ENCODE results near the gene DGUOK. TPM values are rescaled to one million over a fixed set of nuclear protein-coding genes. Genes with fewer than 3 reads are reported as not detected.
A peak's percentile ranks its signal among the peaks of the same experiment; 100 is the strongest.
"Not testable (repeated sequence)": the region's sequence is repeated elsewhere in the genome, so short reads cannot be mapped to it uniquely, and the experiment has no call there.

Gene DGUOK
- 138 TPM for polyA plus RNA-seq (2013, experiment 1 of 2)
- polyA plus RNA-seq (2013, experiment 2 of 2) = 116 TPM

GRCh38 chr2:73926493-73927327 lies at the start of gene DGUOK:
Gene DGUOK (plus strand): TSS chr2:73926880. CDS start chr2:73926911, 31 bp downstream.
- peaks cover 23% of the 10 kb centered on the region for H3K36me3 ChIP-seq (ENCODE audit: control insufficient read depth, insufficient read depth, low read length)
- 0% methylated on average over 44 to 46 of the region's 50 CpGs for WGBS, 2 experiments (ENCODE audit: insufficient coverage in 2 of 2)
- peaks cover 16% of the 10 kb centered on the region for H3K4me1 ChIP-seq (ENCODE audit: control insufficient read depth, insufficient read depth, low read length, poor library complexity, severe bottlenecking)
- H3K9me3 ChIP-seq (ENCODE audit: control insufficient read depth, low read length) = peaks cover 4% of the 10 kb centered on the region
- peak within 1 kb of the TSS; percentile 86 for H3K4me3 ChIP-seq (ENCODE audit: extremely low read depth, insufficient read depth, low read length, poor library complexity, severe bottlenecking)
- peak within 1 kb of the TSS; percentile 97 for H3K27ac ChIP-seq (ENCODE audit: low read depth, low read length, severe bottlenecking)

- Histone ChIP-seq H3K36me3 (ENCODE audit: control insufficient read depth, insufficient read depth, low read length) (no peaks in the 10 kb centered on the region), H3K27ac (ENCODE audit: low read depth, low read length, severe bottlenecking) (no peak overlapping the region), H3K4me1 (ENCODE audit: control insufficient read depth, insufficient read depth, low read length, poor library complexity, severe bottlenecking) (no peaks in the 10 kb centered on the region), H3K9me3 (ENCODE audit: control insufficient read depth, low read length) (no peaks in the 10 kb centered on the region), H3K4me3 (ENCODE audit: extremely low read depth, insufficient read depth, low read length, poor library complexity, severe bottlenecking) (no peak overlapping the region)
- 85 to 90% methylated on average over 8 to 9 of the region's 9 CpGs for WGBS, 2 experiments (ENCODE audit: insufficient coverage in 2 of 2)
Observed at GRCh38 chr2:73877071-73877802, 49.4 kb upstream of the DGUOK start.

- not testable (repeated sequence) for H3K9me3 ChIP-seq (ENCODE audit: control insufficient read depth, low read length); H3K4me3 ChIP-seq (ENCODE audit: extremely low read depth, insufficient read depth, low read length, poor library complexity, severe bottlenecking); H3K27ac ChIP-seq (ENCODE audit: low read depth, low read length, severe bottlenecking); H3K36me3 ChIP-seq (ENCODE audit: control insufficient read depth, insufficient read depth, low read length); H3K4me1 ChIP-seq (ENCODE audit: control insufficient read depth, insufficient read depth, low read length, poor library complexity, severe bottlenecking)
- WGBS, 2 experiments (ENCODE audit: insufficient coverage in 2 of 2) = 94 to 97% methylated on average over 3 to 4 of the region's 5 CpGs
Observed at GRCh38 chr2:73877984-73878383, 48.7 kb upstream of the DGUOK start.

GRCh38 chr2:73885406-73885805 lies 41.3 kb upstream of the DGUOK start:
- Histone ChIP-seq H3K36me3 (ENCODE audit: control insufficient read depth, insufficient read depth, low read length) (no peaks in the 10 kb centered on the region), H3K27ac (ENCODE audit: low read depth, low read length, severe bottlenecking) (no peak overlapping the region), H3K9me3 (ENCODE audit: control insufficient read depth, low read length) (no peaks in the 10 kb centered on the region), H3K4me3 (ENCODE audit: extremely low read depth, insufficient read depth, low read length, poor library complexity, severe bottlenecking) (no peak overlapping the region), H3K4me1 (ENCODE audit: control insufficient read depth, insufficient read depth, low read length, poor library complexity, severe bottlenecking) (no peaks in the 10 kb centered on the region)
- WGBS, 2 experiments (ENCODE audit: insufficient coverage in 2 of 2) = 100% methylated on average over 1 of the region's 2 CpGs

- H3K4me1 ChIP-seq (ENCODE audit: control insufficient read depth, insufficient read depth, low read length, poor library complexity, severe bottlenecking) = no peaks in the 10 kb centered on the region
- H3K27ac ChIP-seq (ENCODE audit: low read depth, low read length, severe bottlenecking) = no peak overlapping the region
- no peak overlapping the region for H3K4me3 ChIP-seq (ENCODE audit: extremely low read depth, insufficient read depth, low read length, poor library complexity, severe bottlenecking)
- 71% methylated on average over 3 of the region's 4 CpGs; no CpG with 5 or more reads in 1 of the 2 experiments for WGBS, 2 experiments (ENCODE audit: insufficient coverage in 2 of 2)
- H3K9me3 ChIP-seq (ENCODE audit: control insufficient read depth, low read length) = no peaks in the 10 kb centered on the region
- H3K36me3 ChIP-seq (ENCODE audit: control insufficient read depth, insufficient read depth, low read length) = no peaks in the 10 kb centered on the region
Observed at GRCh38 chr2:73886357-73886756, 40.3 kb upstream of the DGUOK start.

GRCh38 chr2:73887596-73888353 lies 38.9 kb upstream of the DGUOK start:
- H3K27ac ChIP-seq (ENCODE audit: low read depth, low read length, severe bottlenecking); H3K36me3 ChIP-seq (ENCODE audit: control insufficient read depth, insufficient read depth, low read length); H3K4me3 ChIP-seq (ENCODE audit: extremely low read depth, insufficient read depth, low read length, poor library complexity, severe bottlenecking); H3K9me3 ChIP-seq (ENCODE audit: control insufficient read depth, low read length); H3K4me1 ChIP-seq (ENCODE audit: control insufficient read depth, insufficient read depth, low read length, poor library complexity, severe bottlenecking): not testable (repeated sequence)
- WGBS, 2 experiments (ENCODE audit: insufficient coverage in 2 of 2) = 78 to 81% methylated on average over 4 to 6 of the region's 11 CpGs

- no CpG with 5 or more reads among the region's 2 CpGs for WGBS, 2 experiments (ENCODE audit: insufficient coverage in 2 of 2)
Observed at GRCh38 chr2:73888388-73888787, 38.3 kb upstream of the DGUOK start.

GRCh38 chr2:73889206-73889605 lies 37.5 kb upstream of the DGUOK start:
- Histone ChIP-seq H3K27ac (ENCODE audit: low read depth, low read length, severe bottlenecking) (no peak overlapping the region), H3K36me3 (ENCODE audit: control insufficient read depth, insufficient read depth, low read length) (no peaks in the 10 kb centered on the region), H3K9me3 (ENCODE audit: control insufficient read depth, low read length) (no peaks in the 10 kb centered on the region), H3K4me3 (ENCODE audit: extremely low read depth, insufficient read depth, low read length, poor library complexity, severe bottlenecking) (no peak overlapping the region), H3K4me1 (ENCODE audit: control insufficient read depth, insufficient read depth, low read length, poor library complexity, severe bottlenecking) (no peaks in the 10 kb centered on the region)
- 100% methylated on average over 1 of the region's 5 CpGs for WGBS, 2 experiments (ENCODE audit: insufficient coverage in 2 of 2)

More at GRCh38 chr2:73888388-73888787, 38.3 kb upstream of the DGUOK start:
- no peaks in the 10 kb centered on the region for H3K4me1 ChIP-seq (ENCODE audit: control insufficient read depth, insufficient read depth, low read length, poor library complexity, severe bottlenecking)
- H3K27ac ChIP-seq (ENCODE audit: low read depth, low read length, severe bottlenecking) = no peak overlapping the region
- H3K36me3 ChIP-seq (ENCODE audit: control insufficient read depth, insufficient read depth, low read length) = no peaks in the 10 kb centered on the region
- H3K9me3 ChIP-seq (ENCODE audit: control insufficient read depth, low read length) = no peaks in the 10 kb centered on the region
- H3K4me3 ChIP-seq (ENCODE audit: extremely low read depth, insufficient read depth, low read length, poor library complexity, severe bottlenecking) = no peak overlapping the region

- no peaks in the 10 kb centered on the region for H3K36me3 ChIP-seq (ENCODE audit: control insufficient read depth, insufficient read depth, low read length)
- WGBS, 2 experiments (ENCODE audit: insufficient coverage in 2 of 2) = 64 to 93% methylated on average over 3 to 5 of the region's 9 CpGs
- H3K4me3 ChIP-seq (ENCODE audit: extremely low read depth, insufficient read depth, low read length, poor library complexity, severe bottlenecking) = no peak overlapping the region
- no peak overlapping the region for H3K27ac ChIP-seq (ENCODE audit: low read depth, low read length, severe bottlenecking)
- H3K4me1 ChIP-seq (ENCODE audit: control insufficient read depth, insufficient read depth, low read length, poor library complexity, severe bottlenecking) = no peaks in the 10 kb centered on the region
- no peaks in the 10 kb centered on the region for H3K9me3 ChIP-seq (ENCODE audit: control insufficient read depth, low read length)
Observed at GRCh38 chr2:73890301-73891092, 36.2 kb upstream of the DGUOK start.
